ENCODE measurements around the gene ZBTB7C. TPM values are rescaled to one million over a fixed set of nuclear protein-coding genes. Genes with fewer than 3 reads are reported as not detected.

ZBTB7C gene
- total and polyA plus RNA-seq, 9 of the 15 experiments (the other 6 are each of a cell fraction or from before 2014, with no cell fraction given), result not detected

DNA sequence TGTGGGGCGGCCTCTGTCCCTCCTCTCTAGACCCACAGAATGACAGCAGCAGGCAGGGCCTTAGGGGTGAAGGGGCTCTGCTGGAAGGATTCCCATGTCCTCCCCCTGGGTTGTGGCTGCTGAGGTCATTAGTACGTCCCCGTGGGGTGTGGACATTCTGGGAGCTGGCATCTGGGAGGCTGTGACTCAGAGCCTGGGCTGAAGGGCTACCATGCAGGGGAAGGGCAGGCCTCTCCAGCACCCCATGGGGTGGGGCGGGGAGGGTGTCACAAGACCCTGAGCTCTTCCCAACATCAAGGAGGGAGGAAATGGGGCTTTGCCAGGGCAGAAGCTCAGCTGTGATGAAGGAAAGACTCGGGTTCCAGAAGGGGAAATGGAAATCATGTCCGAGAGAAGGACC, 373.0 kb downstream of the ZBTB7C start (continued):
- TF ChIP-seq ETS2 (tag; IDR thresholded peaks at IDR 0.05; ENCODE audit: borderline replicate concordance, poor library complexity, severe bottlenecking) (no peak), SMAD3 (CRISPR knock-in tag; conservative IDR thresholded peaks at IDR 0.05) (no peak)

DNA sequence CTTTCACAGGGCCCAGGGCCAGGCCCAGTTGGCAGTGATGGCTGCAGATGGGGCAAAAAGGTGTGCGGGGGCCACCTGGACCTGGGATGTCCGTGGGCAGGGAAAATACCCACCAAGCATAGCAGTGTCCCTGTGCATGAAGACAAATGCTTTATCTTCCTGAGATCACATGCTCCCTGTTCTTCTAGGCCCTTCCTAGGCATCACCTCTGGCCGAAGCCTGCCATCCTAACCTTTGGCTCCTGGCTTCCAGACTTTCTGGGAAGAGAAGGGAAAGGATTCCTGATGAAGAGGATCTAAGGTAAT, 373.7 kb downstream of the ZBTB7C start:
- Histone ChIP-seq H3K36me3 (ENCODE audit: control insufficient read depth, insufficient read depth, low read length) (no peaks in the 10 kb centered on the region), H4K20me1 (replicated peaks; ENCODE audit: control insufficient read depth, insufficient read depth, low read length) (peaks cover 4% of the 10 kb centered on the region), H3K9me3 (replicated peaks; ENCODE audit: control insufficient read depth, insufficient read depth, low read depth, low read length) (no peaks in the 10 kb centered on the region), H3K27ac (ENCODE audit: extremely low read depth, low read depth, low read length) (no peak overlapping the region), H3K27me3 (ENCODE audit: control insufficient read depth in 2 of 2, insufficient read depth in 2 of 2, low read length in 2 of 2) (peaks cover 0 to 49% of the 10 kb centered on the region in 2 experiments; a peak in 2 of 5 replicates), H2AFZ (ENCODE audit: low read depth, low read length) (no peak overlapping the region), H3K9ac (ENCODE audit: insufficient read depth in 1 of 2, low read depth in 2 of 2, low read length in 2 of 2) (no peak overlapping the region), H3K4me3 (no peak overlapping the region), H3K4me1 (replicated peaks in 1 of 2; ENCODE audit: control insufficient read depth in 2 of 2, insufficient read depth in 2 of 2, low read length in 2 of 2) (no peaks in the 10 kb centered on the region), H3K79me2 (ENCODE audit: control insufficient read depth, insufficient read depth, low read length) (no peaks in the 10 kb centered on the region), H3K9me1 (ENCODE audit: control insufficient read depth, insufficient read depth, low read length) (no peaks in the 10 kb centered on the region), H3K4me2 (ENCODE audit: insufficient read depth, low read length) (no peak overlapping the region)
- no peak for DNase-seq (ENCODE audit: extremely low read depth in 1 of 4, low spot score in 3 of 4)
- no peak for FAIRE-seq
- no peak for ATAC-seq
- ChIA-PET POLR2A (no interaction called here), CTCF (ENCODE audit: low intra/inter-chr PET ratio) (no interaction called here)
- 0% methylated on average over 3 of the region's 3 CpGs for whole genome bisulfite sequencing (ENCODE audit: insufficient coverage, low coverage, missing lambda C conversion rate)
- TF ChIP-seq, protein P1, sequence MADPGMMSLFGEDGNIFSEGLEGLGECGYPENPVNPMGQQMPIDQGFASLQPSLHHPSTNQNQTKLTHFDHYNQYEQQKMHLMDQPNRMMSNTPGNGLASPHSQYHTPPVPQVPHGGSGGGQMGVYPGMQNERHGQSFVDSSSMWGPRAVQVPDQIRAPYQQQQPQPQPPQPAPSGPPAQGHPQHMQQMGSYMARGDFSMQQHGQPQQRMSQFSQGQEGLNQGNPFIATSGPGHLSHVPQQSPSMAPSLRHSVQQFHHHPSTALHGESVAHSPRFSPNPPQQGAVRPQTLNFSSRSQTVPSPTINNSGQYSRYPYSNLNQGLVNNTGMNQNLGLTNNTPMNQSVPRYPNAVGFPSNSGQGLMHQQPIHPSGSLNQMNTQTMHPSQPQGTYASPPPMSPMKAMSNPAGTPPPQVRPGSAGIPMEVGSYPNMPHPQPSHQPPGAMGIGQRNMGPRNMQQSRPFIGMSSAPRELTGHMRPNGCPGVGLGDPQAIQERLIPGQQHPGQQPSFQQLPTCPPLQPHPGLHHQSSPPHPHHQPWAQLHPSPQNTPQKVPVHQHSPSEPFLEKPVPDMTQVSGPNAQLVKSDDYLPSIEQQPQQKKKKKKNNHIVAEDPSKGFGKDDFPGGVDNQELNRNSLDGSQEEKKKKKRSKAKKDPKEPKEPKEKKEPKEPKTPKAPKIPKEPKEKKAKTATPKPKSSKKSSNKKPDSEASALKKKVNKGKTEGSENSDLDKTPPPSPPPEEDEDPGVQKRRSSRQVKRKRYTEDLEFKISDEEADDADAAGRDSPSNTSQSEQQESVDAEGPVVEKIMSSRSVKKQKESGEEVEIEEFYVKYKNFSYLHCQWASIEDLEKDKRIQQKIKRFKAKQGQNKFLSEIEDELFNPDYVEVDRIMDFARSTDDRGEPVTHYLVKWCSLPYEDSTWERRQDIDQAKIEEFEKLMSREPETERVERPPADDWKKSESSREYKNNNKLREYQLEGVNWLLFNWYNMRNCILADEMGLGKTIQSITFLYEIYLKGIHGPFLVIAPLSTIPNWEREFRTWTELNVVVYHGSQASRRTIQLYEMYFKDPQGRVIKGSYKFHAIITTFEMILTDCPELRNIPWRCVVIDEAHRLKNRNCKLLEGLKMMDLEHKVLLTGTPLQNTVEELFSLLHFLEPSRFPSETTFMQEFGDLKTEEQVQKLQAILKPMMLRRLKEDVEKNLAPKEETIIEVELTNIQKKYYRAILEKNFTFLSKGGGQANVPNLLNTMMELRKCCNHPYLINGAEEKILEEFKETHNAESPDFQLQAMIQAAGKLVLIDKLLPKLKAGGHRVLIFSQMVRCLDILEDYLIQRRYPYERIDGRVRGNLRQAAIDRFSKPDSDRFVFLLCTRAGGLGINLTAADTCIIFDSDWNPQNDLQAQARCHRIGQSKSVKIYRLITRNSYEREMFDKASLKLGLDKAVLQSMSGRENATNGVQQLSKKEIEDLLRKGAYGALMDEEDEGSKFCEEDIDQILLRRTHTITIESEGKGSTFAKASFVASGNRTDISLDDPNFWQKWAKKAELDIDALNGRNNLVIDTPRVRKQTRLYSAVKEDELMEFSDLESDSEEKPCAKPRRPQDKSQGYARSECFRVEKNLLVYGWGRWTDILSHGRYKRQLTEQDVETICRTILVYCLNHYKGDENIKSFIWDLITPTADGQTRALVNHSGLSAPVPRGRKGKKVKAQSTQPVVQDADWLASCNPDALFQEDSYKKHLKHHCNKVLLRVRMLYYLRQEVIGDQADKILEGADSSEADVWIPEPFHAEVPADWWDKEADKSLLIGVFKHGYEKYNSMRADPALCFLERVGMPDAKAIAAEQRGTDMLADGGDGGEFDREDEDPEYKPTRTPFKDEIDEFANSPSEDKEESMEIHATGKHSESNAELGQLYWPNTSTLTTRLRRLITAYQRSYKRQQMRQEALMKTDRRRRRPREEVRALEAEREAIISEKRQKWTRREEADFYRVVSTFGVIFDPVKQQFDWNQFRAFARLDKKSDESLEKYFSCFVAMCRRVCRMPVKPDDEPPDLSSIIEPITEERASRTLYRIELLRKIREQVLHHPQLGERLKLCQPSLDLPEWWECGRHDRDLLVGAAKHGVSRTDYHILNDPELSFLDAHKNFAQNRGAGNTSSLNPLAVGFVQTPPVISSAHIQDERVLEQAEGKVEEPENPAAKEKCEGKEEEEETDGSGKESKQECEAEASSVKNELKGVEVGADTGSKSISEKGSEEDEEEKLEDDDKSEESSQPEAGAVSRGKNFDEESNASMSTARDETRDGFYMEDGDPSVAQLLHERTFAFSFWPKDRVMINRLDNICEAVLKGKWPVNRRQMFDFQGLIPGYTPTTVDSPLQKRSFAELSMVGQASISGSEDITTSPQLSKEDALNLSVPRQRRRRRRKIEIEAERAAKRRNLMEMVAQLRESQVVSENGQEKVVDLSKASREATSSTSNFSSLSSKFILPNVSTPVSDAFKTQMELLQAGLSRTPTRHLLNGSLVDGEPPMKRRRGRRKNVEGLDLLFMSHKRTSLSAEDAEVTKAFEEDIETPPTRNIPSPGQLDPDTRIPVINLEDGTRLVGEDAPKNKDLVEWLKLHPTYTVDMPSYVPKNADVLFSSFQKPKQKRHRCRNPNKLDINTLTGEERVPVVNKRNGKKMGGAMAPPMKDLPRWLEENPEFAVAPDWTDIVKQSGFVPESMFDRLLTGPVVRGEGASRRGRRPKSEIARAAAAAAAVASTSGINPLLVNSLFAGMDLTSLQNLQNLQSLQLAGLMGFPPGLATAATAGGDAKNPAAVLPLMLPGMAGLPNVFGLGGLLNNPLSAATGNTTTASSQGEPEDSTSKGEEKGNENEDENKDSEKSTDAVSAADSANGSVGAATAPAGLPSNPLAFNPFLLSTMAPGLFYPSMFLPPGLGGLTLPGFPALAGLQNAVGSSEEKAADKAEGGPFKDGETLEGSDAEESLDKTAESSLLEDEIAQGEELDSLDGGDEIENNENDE (IDR thresholded peaks at IDR 0.05; ENCODE audit: low read depth, low read length), result no peak
- TF ChIP-seq CBX2 (IDR thresholded peaks at IDR 0.05; ENCODE audit: insufficient read depth, low read length, poor library complexity, severe bottlenecking), result no peak
- TF ChIP-seq ZNF212 (CRISPR knock-in tag; IDR thresholded peaks at IDR 0.05), result no peak
- TF ChIP-seq CBX5 (IDR thresholded peaks at IDR 0.05; ENCODE audit: borderline replicate concordance, low read depth), result no peak
- TF ChIP-seq FOXA1 (IDR thresholded peaks at IDR 0.05; ENCODE audit: borderline replicate concordance), result no peak
- no peak for TF ChIP-seq ZKSCAN3 (CRISPR knock-in tag; IDR thresholded peaks at IDR 0.05)
- TF ChIP-seq, protein P2, sequence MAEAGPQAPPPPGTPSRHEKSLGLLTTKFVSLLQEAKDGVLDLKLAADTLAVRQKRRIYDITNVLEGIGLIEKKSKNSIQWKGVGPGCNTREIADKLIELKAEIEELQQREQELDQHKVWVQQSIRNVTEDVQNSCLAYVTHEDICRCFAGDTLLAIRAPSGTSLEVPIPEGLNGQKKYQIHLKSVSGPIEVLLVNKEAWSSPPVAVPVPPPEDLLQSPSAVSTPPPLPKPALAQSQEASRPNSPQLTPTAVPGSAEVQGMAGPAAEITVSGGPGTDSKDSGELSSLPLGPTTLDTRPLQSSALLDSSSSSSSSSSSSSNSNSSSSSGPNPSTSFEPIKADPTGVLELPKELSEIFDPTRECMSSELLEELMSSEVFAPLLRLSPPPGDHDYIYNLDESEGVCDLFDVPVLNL (CRISPR knock-in tag; IDR thresholded peaks at IDR 0.05; ENCODE audit: low read depth), result no peak
- no peak for TF ChIP-seq ZNF431 (CRISPR knock-in tag; IDR thresholded peaks at IDR 0.05)
- in situ Hi-C loops (cut with MboI), result no loop called here
- intact Hi-C loops (cut with micrococcal nuclease), result loop anchor here (10.0 kb wide), 1 partner anchor 59 kb away; no protein-coding TSS in a partner anchor
- BruUV-seq (replicated peaks), result no TSS peak

All from K562 (cell line).